Measurements from ENCODE around the gene DUSP8.

DUSP8 gene

DNA sequence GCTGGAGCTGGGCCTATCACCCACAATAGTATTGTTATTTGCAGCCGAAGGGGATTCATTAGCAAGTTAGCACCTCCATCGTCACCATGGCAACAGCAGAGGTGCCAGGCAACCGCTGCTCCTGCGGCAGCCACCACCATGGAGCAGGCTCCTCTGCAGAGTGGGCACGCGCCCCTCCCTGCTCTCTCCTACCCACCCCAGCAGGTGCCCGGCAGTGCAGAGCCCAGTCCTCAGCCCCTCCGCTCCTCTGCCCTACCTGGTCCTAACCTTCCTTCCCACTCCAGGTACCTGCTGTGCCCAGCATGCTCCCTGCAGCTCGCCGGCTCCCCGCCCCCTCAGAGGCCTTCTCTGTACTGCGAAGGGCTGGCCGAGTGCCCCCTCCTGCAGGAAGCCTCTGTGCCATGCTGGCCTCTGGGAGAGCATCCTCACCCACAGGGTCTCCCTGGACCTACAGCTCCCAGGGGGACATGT, 3.6 kb downstream of the DUSP8 start:
- Histone ChIP-seq H3K27me3 (ENCODE audit: control insufficient read depth, insufficient read depth, low read length) (peaks cover 2% of the 10 kb centered on the region), H3K4me3 (ENCODE audit: low read length) (no peak overlapping the region), H3K27ac (ENCODE audit: low read depth, low read length) (no peak overlapping the region), H3K36me3 (ENCODE audit: control insufficient read depth, insufficient read depth, low read length) (no peaks in the 10 kb centered on the region), H3K9ac (ENCODE audit: low read length) (no peak overlapping the region), H3K4me1 (ENCODE audit: control insufficient read depth, insufficient read depth, low read length) (peaks cover 38% of the 10 kb centered on the region)

DNA sequence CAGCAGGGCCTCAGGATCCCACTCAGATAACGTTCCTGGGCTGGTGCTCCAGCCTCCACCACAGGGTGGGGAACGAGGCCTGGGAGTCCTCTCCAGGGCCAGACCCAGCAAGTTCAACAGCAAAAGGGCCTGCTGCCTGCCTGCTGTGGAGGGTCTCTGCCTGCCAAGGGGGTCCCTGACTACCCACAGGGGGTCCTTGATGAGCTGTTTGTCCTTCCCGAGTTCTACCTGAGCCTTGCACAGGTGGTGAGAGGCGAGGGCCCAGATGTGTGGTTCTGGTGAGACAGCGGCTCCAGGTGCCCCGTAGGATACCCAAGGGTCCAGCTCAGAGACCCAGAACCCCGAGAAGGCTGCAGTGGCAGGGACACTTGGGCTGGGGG, 4.4 kb downstream of the DUSP8 start:
- no peaks in the 10 kb centered on the region for H3K36me3 ChIP-seq (ENCODE audit: control insufficient read depth, insufficient read depth, low read length)
- no peak overlapping the region for H3K27ac ChIP-seq (ENCODE audit: low read depth, low read length)
- no peak overlapping the region for H3K9ac ChIP-seq (ENCODE audit: low read length)
- H3K4me3 ChIP-seq (ENCODE audit: low read length): no peak overlapping the region
- peaks cover 38% of the 10 kb centered on the region for H3K4me1 ChIP-seq (ENCODE audit: control insufficient read depth, insufficient read depth, low read length)
- peaks cover 2% of the 10 kb centered on the region for H3K27me3 ChIP-seq (ENCODE audit: control insufficient read depth, insufficient read depth, low read length)

DNA sequence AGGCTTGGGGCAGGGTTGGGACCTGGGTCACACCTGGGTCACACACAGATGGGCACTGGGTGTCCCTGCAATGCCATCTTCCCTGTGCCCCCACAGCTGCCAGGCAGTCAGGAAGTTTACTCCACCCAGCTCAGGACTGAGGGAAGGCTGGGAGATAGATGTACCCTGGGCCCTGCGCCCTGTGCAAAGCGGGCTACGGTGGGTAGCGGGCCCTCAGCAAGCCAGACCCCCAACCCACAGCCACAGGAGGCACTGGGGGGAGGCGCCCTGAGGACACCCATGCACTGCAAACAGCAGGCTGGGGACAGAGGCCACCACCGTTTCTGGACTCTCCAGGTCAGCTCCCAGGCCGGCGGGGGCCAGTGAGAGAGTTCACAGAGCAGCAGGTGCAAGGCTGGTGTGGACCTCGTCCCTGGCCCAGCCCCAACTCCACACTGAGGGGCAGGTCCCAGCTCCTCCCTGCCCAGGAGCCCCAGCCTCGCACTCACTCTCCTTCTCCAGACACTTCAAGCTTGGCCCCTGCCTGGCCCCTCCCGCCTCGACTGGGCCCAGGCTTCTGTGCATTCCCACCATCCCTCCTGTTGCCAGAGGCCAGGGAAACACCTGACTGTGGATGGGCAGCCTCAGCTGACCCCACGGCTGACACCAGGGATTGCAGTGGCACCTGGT, 4.9 kb downstream of the DUSP8 start:
- Histone ChIP-seq H3K36me3 (ENCODE audit: control insufficient read depth, insufficient read depth, low read length) (no peaks in the 10 kb centered on the region), H3K27me3 (ENCODE audit: control insufficient read depth, insufficient read depth, low read length) (peaks cover 2% of the 10 kb centered on the region), H3K4me3 (ENCODE audit: low read length) (no peak overlapping the region), H3K4me1 (ENCODE audit: control insufficient read depth, insufficient read depth, low read length) (peaks cover 38% of the 10 kb centered on the region), H3K27ac (ENCODE audit: low read depth, low read length) (peak overlapping the region; percentile 7), H3K9ac (ENCODE audit: low read length) (no peak overlapping the region)

DNA sequence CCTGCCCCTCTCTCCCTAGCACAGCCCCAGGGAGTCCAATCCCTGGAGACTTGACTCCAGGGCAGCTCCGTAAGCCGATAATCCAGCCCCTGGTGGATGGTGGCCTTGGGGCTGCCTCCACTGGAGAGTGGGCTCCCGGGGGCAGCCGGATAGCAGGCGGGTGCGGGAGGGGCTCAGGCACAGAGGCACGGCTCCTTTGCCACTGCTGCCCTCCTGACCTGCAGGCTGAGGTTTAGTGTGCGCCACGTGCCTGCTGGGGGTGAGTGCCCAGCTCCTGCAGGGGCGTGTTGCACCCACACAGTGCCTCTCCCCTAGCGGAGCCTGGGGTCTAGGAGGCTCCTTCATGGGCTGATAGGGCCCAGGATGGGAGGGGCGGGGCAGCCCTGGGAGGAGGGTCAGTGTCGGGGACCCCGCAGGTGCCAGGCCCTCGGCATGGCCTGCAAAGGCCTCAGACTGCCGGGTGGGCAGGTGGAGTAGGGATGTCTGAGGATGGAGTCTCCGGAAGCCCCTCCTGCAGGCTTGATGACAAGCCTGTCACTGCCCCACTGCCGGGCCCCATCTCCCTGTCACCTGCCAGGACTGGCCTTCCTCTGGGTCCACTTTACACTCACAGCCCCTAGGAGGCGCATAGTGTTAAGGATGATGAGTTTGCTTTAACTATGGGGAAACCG, 5.6 kb downstream of the DUSP8 start:
- H3K4me1 ChIP-seq (ENCODE audit: control insufficient read depth, insufficient read depth, low read length): peaks cover 38% of the 10 kb centered on the region
- no peaks in the 10 kb centered on the region for H3K36me3 ChIP-seq (ENCODE audit: control insufficient read depth, insufficient read depth, low read length)
- peaks cover 2% of the 10 kb centered on the region for H3K27me3 ChIP-seq (ENCODE audit: control insufficient read depth, insufficient read depth, low read length)
- H3K27ac ChIP-seq (ENCODE audit: low read depth, low read length): no peak overlapping the region
- no peak overlapping the region for H3K4me3 ChIP-seq (ENCODE audit: low read length)
- no peak overlapping the region for H3K9ac ChIP-seq (ENCODE audit: low read length)

DNA sequence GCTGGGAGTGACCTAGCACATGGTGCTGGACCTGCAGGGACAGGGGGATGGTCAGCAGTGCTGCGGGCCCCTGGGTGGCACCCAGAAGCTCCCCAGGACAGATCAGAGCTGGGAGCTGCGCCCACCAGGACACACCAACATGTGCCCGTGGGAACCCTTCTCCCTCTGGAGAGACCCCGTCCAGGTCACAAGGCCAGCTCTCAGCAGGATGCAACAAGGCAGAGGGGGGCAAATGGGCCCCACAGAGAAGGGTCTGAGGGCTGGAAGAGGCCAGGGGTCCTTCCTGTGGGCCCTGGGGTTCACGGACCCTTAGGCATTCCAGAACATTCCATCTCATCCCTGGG, 6.2 kb downstream of the DUSP8 start:
- Histone ChIP-seq H3K9ac (ENCODE audit: low read length) (no peak overlapping the region), H3K36me3 (ENCODE audit: control insufficient read depth, insufficient read depth, low read length) (no peaks in the 10 kb centered on the region), H3K27me3 (ENCODE audit: control insufficient read depth, insufficient read depth, low read length) (peaks cover 2% of the 10 kb centered on the region), H3K4me3 (ENCODE audit: low read length) (no peak overlapping the region), H3K4me1 (ENCODE audit: control insufficient read depth, insufficient read depth, low read length) (peaks cover 38% of the 10 kb centered on the region), H3K27ac (ENCODE audit: low read depth, low read length) (no peak overlapping the region)

DNA sequence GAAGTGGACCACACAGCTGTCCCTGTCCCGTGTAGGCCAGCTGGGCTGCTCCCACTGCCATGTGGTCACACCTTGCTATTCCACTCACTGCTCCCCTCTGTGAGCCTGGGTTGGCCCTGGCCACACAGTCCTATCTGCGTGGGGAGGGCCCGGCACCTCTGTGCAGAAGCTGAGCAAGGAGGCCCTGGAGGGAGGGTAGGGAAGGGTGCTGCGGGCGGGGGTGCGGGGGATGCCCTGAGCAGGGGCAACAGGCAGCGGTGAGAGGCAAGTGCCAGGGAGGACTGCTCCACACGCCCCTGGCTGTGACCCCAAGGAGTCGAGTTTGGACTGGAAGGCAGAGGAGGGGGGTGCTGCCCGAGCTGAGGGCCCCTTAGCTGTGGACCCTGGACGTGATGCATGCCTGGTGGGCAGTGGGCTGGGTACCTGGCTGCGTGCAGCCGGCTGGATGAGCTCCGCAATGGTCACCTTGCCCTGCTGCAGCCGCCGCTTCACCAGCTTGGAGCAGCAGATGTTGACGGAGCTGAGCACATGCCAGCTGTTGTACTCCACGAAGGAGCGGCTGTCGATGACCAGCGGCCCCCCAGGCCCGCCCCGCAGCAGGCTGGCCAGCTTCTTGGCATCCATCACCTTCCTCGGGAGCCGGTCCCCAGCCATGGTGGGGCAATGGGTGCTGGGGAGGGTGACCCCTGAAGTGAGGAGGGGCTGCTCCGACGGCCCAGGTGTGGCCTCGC, 6.7 kb downstream of the DUSP8 start:
- Histone ChIP-seq H3K4me3 (ENCODE audit: low read length) (peak overlapping the region; percentile 9), H3K27ac (ENCODE audit: low read depth, low read length) (peak overlapping the region; percentile 87), H3K9ac (ENCODE audit: low read length) (no peak overlapping the region), H3K36me3 (ENCODE audit: control insufficient read depth, insufficient read depth, low read length) (peaks cover under 1% of the 10 kb centered on the region), H3K4me1 (ENCODE audit: control insufficient read depth, insufficient read depth, low read length) (peaks cover 34% of the 10 kb centered on the region), H3K27me3 (ENCODE audit: control insufficient read depth, insufficient read depth, low read length) (peaks cover 2% of the 10 kb centered on the region)

DNA sequence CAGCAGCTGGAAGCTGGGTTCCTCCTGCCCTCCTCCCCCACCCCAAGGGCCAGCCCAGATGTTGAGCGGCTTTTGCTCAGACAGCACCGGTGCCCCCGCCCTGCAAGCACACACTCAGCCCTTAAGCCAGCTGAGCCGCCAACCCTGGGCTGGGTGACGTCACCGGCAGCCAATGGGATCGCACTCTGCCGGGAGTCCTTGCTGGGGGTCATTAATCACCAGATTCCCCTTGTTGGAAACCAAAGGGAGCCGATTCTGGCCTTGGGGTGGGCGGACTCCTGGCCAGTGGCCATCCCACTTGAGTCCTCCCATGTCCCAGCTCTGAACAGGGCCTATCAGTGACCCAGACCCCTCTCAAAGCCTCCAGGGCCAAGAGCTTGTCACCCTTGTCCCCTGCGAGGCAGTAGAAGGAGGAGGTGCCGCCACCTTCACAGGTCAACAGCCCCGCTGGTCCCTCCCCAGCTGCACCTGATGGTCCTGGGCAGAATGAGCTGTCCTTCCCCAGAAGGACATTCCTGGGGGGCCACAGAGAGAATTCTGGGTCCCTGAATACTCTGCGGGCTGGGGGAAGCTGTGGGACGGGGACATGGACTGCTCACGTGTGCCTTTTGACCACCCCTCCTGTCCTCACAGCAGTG, 7.4 kb downstream of the DUSP8 start:
- Histone ChIP-seq H3K36me3 (ENCODE audit: control insufficient read depth, insufficient read depth, low read length) (peaks cover 6% of the 10 kb centered on the region), H3K4me3 (ENCODE audit: low read length) (peak overlapping the region; percentile 9), H3K9ac (ENCODE audit: low read length) (no peak overlapping the region), H3K27me3 (ENCODE audit: control insufficient read depth, insufficient read depth, low read length) (peaks cover 2% of the 10 kb centered on the region), H3K4me1 (ENCODE audit: control insufficient read depth, insufficient read depth, low read length) (peaks cover 32% of the 10 kb centered on the region), H3K27ac (ENCODE audit: low read depth, low read length) (peak overlapping the region; percentile 87)

DNA sequence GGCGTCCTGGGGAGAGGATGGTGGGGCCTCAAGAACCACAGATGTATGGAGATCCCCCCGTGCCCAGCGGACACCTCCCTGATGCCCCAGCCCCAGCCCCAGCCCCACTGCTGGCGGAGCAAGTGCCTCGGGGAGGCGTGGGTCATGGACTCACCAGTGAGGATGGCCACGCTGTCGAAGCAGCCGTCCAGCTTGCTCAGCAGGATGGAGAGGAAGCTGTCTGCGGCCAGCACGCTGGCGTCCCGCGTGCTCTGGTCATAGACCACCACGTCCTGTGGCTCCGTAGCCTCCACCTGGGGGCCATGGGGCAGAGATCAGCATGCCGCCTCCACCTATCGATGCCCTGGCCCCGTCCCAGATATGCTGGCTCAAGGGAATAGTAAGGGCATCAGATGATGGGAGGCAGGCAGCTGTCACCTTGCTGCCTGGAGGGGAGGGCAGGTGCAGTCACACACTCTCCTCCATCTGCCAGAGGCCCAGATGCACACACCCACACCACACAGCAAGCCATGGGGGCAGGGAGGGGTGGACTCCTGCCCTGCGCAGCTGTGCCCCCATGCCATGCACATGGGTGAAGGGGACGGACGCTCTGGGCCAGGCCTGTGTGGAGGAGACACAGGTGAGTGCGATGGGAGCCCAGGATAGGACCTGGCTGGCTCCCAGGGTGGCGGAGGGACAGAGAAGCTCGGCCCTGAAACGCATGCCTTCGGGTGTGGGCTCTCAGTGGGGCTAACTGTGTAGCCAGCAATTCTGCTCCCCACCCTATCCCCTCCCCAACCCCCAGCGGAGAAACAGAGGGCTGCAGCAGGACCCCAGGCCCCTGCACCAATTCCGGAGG, 8.2 kb downstream of the DUSP8 start:
- peaks cover 34% of the 10 kb centered on the region for H3K4me1 ChIP-seq (ENCODE audit: control insufficient read depth, insufficient read depth, low read length)
- H3K9ac ChIP-seq (ENCODE audit: low read length): no peak overlapping the region
- H3K36me3 ChIP-seq (ENCODE audit: control insufficient read depth, insufficient read depth, low read length): peaks cover 6% of the 10 kb centered on the region
- peak overlapping the region; percentile 38 for H3K4me3 ChIP-seq (ENCODE audit: low read length)
- peak overlapping the region; percentile 66 for H3K27ac ChIP-seq (ENCODE audit: low read depth, low read length)
- H3K27me3 ChIP-seq (ENCODE audit: control insufficient read depth, insufficient read depth, low read length): peaks cover 2% of the 10 kb centered on the region

DNA sequence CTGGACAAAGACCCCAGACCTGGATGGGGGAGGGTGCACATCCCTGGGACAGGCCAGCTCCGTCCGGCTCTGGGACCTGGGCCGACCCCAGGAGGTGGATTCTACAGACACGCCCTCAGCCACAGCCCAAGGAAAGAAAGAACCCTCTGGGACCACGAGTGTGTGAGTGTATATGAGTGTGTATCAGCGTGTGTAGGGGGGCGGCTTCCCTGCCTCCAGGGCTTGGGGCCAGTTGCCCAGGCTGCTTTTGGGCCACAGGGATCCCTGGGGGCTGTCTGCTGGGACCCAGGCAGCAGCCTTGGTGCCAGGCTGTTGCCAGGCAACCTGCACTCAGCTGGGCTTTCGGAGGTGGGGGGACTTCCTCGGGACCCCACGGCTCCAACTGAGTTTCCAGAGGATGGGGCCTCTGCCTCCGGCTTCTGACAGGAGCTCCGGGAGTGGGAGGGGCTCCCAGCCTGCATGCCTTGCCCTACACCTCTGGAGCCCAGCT, 8.9 kb downstream of the DUSP8 start:
- no peak overlapping the region for H3K4me3 ChIP-seq (ENCODE audit: low read length)
- peaks cover 2% of the 10 kb centered on the region for H3K27me3 ChIP-seq (ENCODE audit: control insufficient read depth, insufficient read depth, low read length)
- H3K27ac ChIP-seq (ENCODE audit: low read depth, low read length): no peak overlapping the region
- H3K36me3 ChIP-seq (ENCODE audit: control insufficient read depth, insufficient read depth, low read length): peaks cover 6% of the 10 kb centered on the region
- no peak overlapping the region for H3K9ac ChIP-seq (ENCODE audit: low read length)
- peaks cover 33% of the 10 kb centered on the region for H3K4me1 ChIP-seq (ENCODE audit: control insufficient read depth, insufficient read depth, low read length)

DNA sequence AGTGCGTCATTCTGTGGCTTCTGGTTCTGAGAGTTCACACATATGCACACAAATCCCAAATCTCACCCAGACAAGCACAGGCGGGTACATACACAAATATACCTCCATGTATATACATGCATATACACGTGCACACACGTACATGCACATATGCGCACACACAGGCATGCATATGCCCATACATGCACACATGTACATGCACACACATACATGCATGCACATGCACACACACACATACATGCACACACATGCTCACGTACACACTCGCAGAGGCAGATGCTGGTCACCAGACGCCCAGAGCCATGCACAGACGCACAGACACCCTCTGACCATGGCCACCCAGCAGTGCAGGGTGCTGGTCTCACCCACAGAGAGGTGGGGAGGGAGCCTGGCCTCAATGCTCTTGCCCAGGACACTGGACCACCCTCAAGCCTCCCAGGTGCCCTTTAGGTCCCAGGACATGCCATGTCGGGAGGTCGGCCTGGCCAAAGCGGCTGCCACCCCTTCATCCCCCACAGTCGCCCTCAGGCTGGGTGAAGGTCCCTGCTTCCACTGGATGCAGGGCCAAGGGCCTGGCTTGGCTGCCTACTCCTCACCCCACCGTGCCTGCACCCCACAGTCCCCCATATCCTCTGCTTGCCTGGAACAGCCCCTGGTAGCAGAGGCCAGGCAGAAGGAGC, 9.5 kb downstream of the DUSP8 start:
- Histone ChIP-seq H3K27ac (ENCODE audit: low read depth, low read length) (no peak overlapping the region), H3K4me3 (ENCODE audit: low read length) (no peak overlapping the region), H3K36me3 (ENCODE audit: control insufficient read depth, insufficient read depth, low read length) (peaks cover 8% of the 10 kb centered on the region), H3K27me3 (ENCODE audit: control insufficient read depth, insufficient read depth, low read length) (peaks cover 2% of the 10 kb centered on the region), H3K9ac (ENCODE audit: low read length) (no peak overlapping the region), H3K4me1 (ENCODE audit: control insufficient read depth, insufficient read depth, low read length) (peaks cover 37% of the 10 kb centered on the region)

DNA sequence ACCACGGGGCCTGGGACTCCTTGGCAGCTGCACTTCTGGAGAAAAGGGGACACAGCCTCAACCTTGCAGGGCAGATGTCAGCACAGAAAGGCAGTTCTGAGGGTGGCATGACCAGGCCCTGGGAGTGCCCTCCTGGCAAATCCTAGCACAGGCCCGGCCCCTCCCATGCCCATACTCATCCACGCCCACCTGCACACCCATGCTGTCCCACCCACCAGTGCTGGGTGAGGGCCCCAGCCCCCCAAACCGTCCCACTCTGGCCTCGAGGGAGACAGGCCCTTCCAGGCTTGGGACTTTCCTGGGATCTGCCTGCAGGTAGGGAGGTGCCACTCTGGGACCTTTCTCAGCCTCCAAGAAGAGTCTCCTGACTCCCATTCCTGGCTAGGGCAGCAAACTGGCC, 10.1 kb downstream of the DUSP8 start:
- Histone ChIP-seq H3K27me3 (ENCODE audit: control insufficient read depth, insufficient read depth, low read length) (peaks cover 2% of the 10 kb centered on the region), H3K4me3 (ENCODE audit: low read length) (no peak overlapping the region), H3K4me1 (ENCODE audit: control insufficient read depth, insufficient read depth, low read length) (peaks cover 36% of the 10 kb centered on the region), H3K9ac (ENCODE audit: low read length) (no peak overlapping the region), H3K36me3 (ENCODE audit: control insufficient read depth, insufficient read depth, low read length) (peaks cover 9% of the 10 kb centered on the region), H3K27ac (ENCODE audit: low read depth, low read length) (no peak overlapping the region)
